ELF-1 (cell line): ENCODE measurements around the gene PPP1R37.
"Not testable (repeated sequence)": the region's sequence is repeated elsewhere in the genome, so short reads cannot be mapped to it uniquely, and the experiment has no call there.

Experiments used
- DNase-seq: peaks from one replicate; pipeline ENCODE4 v3.0.0-alpha.2; 2016; ENCODE audit warnings: low read depth, low spot score

Gene PPP1R37

DNA sequence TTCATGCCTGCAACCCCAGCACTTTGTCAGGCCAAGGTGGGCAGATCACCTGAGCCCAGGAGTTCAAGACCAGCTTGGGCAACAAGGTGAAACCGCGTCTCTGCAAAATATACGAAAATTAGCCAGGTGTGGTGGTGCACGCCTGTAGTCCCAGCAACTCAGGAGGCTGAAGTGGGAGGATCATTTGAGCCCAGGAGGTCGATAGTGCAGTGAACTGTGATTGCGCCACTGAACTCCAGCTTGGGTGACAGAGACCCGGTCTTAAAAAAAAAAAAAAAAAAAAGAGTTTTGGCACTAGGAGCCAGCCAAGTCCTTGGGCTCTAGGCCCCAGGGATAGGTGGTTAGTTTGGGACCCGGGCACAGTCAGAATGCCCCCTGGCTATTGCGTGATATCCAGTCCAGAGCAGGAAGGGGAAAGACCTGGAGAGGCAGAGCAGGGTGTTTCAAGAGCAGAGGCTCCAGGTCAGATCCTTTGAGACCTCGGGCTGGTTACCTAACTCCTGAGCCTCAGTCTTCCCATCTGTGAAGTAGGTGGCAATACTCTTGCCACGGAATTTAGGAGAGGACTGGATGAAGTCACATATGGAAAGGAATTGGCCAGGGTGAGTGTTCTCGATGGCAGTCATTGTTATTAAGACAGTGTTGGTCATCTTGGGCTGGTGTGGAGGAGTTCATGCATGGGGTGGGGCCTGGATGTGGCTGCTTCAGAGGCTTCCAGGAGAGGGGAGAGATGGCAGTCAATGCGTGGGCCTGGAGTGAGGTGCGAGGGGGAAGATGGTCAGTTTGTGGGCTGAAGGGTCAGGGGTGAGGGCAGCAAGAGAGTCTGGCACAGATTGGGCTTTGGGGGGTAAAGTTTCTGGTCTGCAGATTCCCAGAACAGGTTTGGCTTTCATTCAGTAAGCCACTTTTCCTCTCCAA is 2.8 kb downstream of the PPP1R37 start:
- no peak for DNase-seq

DNA sequence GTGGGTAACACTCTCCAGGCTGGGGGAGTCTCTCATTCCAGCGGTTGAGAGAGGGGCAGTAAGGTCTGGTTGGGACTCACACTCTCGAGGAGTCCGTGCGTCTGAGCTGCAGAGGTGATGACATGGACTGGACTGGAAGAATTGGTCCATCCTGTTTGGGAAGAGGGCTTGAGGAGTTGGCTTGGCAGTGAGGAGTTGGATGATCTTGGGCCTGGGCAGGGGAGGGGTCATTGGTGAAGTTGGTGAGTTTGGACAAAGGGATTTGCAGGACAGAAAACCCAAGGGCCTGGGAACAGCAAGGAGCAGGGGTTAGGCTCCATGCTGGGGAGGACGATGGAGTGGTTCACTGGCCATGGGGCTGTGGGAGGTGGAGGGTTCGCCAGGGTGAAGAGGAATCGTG is 3.7 kb downstream of the PPP1R37 start:
- no peak for DNase-seq

DNA sequence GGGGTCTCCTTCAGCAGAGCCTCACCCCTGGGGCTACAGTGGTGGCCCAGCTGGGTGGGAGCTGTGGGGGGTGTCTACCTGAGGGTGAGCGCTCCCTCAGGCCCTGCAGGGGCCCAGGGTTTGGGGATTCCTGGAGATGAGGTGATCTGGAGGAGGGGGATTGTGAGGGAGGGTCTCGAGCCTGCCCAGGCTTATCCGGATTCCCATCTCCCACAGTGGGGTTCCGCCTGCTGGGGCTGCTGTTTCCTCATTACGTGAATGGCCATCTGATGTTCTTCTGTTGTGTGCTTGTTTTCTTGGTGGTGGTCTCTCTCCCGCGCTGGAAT is 4.4 kb downstream of the PPP1R37 start:
- no peak for DNase-seq

DNA sequence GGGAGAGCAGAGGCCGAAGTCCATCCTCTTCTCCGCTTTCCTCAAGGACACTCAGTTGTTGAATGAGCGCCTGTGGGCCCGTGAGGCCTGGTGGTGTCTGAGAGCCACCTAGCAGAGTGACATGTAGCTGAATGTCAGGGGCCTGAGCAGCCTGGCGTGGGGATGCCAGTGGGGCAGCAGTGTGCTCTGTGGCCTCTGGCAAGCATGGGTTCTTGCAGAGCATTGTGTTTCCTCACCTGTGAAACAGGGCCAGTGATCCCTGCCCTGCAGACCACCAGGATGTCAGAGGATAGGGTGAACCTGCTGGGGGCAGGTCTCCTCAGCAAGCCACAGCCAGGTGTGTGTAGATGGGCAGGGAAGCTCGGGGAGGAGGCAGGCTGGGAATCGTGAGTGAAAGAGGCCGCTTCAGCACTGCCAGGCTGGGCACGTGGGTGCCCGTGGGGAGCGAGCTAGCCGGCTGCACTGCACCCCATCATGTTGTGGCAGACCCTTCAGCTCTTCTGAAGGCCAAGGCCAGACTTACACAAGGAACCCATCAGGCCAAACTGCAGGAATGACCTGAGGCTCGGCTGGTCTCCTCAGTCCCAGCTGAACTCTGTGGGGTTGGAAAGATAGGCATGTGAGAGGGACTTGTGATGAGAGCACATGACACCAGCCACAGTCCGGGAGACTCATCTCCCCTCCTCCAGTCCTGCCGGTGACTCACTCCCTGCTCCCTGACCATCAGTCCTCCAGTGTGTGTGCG is 5.0 kb downstream of the PPP1R37 start:
- DNase-seq: peak; percentile 78

DNA sequence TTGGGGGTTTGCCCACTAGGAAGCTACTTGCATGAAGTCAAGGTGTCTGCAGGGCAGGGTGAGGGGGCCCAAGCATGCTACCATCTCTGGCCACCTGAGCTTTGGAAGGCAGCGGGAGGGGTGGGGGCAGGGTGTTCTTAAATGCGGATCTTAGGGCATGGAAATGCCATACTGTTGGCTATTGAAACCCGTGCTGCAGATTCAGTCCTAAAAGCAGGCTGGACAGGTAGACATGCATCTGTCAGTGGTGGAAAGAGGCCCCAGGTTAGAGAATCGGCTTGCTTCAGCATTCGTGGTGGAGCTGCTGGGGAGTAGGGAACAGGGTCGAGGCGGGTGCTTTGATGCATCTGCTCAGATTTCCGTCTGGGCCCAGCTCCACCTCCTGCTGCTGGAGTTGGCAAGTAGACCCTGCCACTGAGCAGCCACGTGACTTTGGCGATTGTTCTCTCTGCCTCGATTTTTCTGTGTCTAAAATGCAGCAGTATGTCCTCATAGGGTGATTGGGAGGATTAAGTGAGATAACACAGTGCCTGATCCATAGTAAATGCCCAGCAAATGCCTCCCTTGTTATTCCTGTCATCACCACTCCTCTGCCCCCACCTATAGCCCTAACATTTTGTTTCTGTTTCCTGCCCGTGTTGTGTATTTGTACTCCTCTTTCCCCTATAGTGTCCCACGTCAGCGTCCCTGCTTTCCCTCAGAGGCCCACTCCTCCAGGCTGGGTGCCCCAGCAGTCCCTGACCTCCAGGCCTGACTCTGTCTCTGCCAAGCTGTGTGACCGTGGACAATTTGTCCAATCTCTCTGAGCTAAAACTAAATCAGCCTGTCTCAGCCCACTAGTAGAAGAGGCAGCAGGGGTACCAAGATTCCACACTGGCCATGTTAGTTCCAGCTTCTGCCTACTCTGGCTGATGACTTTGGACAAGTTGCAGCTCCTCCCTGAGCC is 5.8 kb downstream of the PPP1R37 start:
- no peak for DNase-seq

DNA sequence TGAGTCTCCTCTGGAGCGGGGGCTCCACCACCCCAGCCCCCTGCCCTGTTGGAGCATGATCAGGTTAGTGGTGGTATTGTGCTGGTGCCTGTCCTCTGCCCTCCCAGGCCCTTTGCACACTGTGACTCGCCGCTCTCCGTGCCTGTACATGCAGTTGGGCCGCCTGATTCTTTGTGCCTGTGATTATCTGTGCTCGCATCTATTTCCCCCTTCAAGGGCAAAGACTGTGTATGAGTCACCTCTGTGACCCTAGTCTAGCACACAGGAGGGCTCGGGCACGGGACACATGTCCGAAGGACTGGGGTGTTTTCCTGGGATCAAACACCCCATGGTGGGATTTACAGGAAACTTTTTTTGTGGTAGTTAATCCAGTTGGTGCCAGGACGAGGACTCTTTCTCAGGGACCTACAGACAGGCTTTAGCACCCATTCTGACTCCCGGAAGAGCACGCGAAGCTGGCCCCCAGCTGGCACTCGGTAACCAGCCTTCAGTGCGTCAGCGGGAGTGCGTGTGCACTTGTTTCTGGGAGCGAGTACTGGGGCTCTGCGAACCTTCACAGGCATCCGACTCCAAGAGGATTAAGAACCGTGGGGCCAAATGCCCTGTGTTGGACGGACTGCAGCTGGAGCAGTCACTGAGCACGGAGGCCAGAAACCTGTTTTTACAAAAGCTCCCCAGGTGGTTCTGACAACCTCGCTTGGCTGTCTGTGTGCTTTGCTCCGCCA is 6.7 kb downstream of the PPP1R37 start:
- no peak for DNase-seq

DNA sequence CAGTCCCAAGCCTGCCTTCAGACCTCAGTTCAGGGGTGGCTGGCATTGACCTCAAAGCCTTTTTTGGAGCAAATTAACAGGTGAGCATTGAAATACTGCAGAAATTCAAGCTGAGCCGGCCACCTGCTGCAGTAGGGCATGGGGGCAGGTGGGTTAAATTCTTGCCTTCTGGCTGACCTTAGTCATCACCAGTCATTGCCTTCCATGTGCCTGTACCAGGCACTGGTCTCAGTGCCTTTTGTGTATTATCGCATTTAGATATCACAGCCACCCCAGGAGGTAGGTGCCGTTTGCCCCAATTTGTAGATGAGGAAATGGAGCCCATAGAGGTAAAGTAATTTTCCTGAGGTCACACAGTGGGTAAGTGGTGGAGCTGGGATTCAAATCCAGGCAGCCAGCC is 7.2 kb downstream of the PPP1R37 start:
- no peak for DNase-seq

DNA sequence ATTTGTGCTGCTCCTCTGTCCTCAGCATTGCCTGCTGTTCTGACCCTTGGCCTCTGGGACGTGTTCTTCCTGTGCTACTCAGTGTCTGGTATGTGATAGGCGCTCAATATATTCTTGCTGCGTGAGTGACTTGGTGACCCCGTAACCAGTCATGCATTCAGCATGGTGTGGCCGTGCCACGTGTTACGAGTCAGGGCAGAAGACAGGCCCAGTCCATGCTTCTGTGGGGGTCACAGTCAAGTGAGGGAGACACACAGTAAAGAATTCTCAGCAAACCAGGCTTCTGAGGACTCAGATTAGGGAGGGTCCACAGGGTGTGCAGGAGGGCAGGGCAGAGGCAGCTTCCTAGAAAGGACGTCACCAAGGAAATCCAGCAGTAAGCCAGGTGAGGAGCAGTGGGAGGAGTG is 7.9 kb downstream of the PPP1R37 start:
- DNase-seq: no peak

DNA sequence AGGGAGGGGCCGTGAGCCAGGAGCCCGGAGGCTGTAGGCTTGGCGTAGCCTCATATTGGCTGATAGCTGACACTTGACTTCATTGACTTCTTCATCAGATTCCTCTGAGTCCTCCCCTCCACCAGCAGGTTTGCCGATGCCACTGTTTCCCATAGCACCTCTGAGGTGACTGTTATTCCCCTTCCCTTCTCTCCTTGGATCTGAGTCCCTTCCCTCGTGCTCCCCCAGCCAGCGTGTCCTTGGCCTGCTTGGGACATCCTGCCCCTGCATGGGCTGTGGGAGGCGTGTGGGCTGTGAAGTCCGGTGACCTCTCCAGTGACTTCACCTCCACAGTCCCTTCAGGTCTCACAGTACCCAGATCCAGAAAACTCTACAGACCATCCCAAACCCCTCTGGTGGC is 8.8 kb downstream of the PPP1R37 start:
- no peak for DNase-seq

DNA sequence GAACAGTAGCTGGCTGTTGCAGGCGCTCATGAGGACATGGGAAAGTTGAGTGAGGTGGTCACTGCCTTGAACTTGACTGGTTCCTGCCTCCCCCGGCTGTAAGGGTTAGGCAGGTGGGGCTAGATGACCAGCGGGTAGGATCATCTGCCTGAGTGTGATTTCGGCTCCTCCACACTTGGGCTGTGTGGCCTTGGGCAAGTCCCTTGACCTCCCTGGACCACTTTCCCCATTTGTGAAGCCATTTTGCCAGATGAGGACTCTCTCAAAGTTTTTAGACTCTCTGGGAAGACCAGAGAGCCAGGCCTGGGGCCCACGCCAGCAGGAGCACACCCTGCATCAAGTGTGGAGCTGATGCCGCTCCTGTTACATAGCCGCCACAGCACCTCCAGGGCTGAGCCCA is 9.5 kb downstream of the PPP1R37 start:
- no peak for DNase-seq

DNA sequence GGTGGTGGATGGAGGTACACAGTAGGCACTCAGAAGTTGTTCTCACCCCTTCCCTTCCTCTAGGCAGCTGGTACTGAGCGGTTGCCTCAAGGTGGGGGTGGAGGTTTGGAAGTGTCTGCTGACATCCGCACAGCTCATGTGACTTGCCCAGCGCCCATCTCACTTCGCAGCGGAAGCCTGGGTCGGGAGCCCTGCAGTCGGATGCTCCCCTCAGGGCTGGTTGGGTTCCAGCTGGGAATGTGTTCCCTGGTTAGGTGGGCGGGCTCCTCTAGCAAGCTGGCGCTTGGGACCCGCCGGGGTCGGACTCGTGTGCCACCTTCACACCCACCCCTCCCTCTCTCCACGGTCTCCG is 10.2 kb downstream of the PPP1R37 start:
- DNase-seq: peak; percentile 53

DNA sequence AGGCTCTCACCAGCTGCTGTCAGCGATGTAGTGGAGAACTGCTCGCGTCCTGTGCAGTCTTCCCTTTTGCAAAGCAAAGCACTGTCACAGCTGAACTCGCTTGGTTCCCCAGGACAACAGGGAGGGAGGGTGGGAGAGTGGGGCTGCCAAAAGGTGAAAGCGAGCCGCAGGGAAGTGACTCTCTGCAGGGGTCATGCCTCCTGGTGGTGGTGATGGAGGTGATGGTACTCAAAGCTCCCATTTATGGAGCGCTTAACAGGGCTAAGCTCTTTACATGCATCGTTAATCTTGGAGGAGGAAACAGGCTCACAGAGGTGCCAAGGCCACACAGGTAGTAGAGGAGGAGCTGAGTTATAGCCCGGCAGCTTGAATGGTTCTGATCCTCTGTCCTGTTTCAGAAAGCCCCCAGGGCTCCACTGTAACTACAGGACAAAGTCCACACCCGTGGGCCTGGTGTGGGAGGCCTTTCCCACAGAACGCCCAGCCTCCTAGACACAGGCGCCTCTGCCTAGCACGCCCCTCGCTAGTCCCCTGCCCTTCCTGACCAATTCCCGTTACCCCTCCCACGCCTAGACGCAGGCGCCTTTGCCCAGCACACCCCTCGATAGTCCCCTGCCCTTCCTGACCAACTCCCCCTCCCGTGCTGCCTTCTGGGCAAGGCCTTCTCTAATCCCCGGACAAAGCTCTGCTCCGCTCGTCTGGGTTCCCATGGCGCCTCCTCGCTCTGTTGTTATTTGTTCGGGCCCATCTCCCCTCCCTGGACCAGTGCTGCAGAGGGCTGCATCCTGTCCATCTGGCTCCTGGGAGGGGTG is 10.7 kb downstream of the PPP1R37 start:
- DNase-seq: no peak

DNA sequence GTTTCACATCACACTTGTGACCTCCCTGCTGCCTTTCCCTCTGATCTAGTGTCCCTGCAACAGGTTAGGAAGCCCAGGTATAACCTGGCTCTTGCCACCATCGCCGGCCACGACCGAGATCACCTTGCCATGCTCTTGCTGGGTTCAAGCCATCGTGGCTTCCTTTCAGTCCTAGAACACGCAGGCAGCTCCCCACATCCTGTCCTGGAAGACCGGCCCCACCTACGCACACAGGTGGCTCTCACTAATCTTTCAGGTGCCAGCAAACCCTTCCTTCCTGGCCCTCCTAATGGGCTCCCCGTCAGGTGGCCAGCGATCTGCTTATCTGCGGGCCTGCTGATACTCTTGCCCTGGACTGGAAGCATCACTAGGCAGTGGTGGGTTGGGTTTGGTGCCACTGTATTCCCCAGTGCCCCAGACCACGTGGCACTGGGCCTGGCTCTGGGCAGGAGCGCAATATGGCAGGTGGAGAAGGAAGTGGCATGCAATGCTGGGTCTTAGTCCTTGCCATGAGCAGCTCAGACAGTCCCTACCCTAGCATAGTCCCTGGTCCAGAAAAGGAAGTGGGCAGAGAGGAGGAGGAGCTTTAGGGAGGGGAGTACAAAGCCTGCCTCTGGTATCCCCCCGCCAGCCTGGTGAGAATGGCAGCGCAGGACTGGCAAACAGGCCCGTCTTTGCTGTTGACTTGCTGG is 11.8 kb downstream of the PPP1R37 start:
- DNase-seq: no peak

DNA sequence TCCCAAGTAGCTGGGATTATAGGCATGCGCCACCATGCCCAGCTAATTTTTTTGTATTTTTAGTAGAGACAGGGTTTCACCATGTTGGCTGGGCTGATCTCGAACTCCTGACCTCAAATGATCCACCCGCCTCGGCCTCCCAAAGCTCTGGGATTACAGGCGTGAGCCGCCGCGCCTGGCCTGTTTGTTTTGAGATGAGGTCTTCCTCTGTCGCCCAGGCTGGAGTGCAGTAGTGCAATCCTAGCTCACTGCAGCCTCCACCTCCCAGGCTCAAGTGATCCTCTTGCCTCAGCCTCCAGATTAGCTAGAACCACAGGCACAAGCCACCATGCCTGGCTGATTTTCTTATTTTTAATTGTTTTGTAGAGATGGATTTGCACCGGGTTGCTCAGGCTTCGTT is 13.4 kb downstream of the PPP1R37 start:
- DNase-seq: not testable (repeated sequence)

DNA sequence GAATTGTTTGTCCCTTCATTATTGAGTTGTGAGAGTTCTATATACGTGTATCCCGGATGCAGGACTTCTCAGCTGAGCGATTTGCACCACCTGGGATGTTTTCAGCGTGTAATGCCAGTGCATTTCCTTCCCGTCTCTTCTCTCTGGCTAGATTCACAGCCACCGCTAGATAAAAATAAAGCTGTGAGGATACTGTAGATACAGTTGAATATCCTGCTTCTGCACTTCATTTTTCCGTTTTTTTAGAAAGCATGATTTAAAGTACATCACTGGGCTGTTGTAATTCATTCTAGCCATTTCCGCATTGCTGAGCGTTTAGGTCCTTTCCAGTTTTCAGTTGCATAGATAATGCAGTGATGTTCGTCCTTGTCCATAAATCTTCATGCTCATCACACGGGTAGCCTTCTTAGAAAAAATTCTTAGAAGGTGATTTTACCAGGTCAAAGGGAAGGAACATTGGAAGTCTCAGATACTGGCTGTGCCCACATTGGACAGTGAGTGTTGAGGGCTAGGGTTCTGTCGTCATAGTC is 14.7 kb downstream of the PPP1R37 start:
- no peak for DNase-seq

DNA sequence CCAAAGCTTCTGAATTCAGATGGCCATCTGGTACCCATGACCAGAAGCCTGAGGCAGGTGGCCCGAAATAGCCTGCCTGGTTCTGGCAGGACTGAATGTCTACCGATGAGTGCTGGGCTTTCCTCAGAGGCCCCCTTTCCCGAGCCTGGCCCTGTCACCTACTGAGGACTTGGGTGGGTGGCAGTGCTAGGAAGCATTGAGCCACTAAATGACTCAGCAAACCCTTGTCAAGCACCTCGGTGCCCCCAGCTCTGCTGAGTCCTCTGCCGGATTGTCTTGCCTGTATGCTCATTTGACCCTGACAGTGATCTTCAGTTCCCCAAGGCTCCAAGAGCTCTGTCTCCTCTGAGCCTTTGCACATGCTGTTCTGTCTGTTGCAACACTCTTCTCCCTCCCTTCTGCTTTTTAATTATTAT is 17.9 kb downstream of the PPP1R37 start:
- no peak for DNase-seq

DNA sequence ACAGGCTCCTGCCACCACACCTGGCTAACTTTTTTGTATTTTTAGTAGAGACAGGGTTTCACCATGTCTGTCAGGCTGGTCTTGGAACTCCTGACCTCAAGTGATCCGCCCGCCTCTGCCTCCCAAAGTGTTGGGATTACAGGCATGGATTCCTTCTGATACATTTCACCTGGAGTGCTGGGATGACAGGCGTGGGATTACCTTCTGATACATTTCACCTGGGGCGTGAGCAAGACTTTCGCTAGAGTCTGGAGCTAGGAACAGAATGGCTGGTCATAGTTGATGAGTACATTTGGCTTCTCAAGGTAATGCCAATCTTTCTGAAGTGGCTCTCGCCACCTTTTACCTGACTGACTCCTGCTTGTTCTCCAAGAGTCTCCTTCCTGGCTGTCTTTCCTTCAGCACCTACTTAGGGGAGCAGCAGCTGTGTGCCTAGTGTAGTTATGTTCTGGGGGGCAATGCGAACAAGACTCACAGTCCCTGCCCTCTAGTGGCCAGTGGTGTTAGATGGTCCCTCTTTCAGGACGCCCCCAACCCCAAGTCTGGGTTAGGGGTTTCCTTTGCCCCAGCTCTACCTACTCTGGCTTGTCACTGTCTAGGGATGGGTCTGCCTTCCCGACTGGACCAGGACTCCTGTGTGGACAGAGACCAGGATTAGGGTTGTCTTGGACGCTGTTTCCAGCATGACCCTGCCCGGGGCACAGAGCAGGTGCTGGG is 19.3 kb downstream of the PPP1R37 start:
- no peak for DNase-seq

DNA sequence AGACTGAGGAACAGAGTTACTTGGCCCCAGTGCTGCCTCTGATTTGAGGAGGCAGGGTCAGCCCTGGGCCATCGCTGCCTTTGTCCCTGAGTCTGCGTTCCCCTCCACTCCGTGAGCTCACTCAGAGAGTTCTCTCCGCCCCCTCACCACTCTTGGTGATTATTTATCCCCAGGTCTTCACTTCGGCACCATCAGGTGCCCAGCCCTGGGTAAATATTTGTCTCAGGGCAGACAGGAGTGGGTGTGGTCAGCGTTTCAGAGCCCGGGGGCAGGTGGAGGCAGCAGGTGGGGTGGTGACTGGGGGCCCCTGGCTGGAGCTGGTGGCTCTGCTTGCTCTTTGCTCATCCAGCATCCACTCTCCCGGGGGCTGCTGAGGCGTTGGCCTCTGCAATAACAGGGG is 20.6 kb downstream of the PPP1R37 start:
- DNase-seq: no peak

DNA sequence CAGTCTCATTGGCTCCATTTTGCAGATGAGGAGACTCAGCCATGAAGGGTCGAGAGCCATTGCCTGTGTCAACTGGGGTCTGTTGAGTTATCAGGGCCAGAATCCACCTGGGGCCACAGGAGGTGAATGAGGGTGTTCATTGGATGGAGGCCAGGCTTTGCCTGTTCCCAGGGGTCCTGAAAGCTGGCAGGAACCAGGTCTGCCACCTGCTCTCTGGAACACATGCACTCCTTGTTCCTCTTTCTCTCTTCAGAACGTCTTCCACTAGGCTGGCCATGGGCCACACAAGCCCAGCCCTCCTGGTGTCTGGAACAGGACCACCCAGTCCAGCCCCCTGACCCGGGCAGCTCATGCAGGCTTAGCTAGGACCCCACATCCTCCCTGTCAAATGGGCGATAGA is 21.1 kb downstream of the PPP1R37 start:
- no peak for DNase-seq
